ENCODE data around the gene KCNH1. TPM values are rescaled to one million over a fixed set of nuclear protein-coding genes. Genes with fewer than 3 reads are reported as not detected.
"Not testable (repeated sequence)": the region's sequence is repeated elsewhere in the genome, so short reads cannot be mapped to it uniquely, and the experiment has no call there.

The KCNH1 gene
- total and polyA plus RNA-seq, 2 donors, result 0.62 to 0.85 TPM

GRCh38 chr1:210995931-210996330 is 138.0 kb downstream of the KCNH1 start:
- not testable (repeated sequence) for H3K4me3 ChIP-seq (ENCODE audit: low read length in 2 of 2); H3K9me3 ChIP-seq (ENCODE audit: control insufficient read depth in 2 of 2, insufficient read depth in 1 of 2, low read length in 1 of 2); DNase-seq (ENCODE audit: low read depth in 6 of 9, low spot score in 9 of 9); H3K27me3 ChIP-seq (ENCODE audit: control insufficient read depth in 2 of 2, insufficient read depth in 1 of 2, low read length in 1 of 2); H3K4me1 ChIP-seq (ENCODE audit: control insufficient read depth in 2 of 2, insufficient read depth in 2 of 2, low read length in 2 of 2); H3K27ac ChIP-seq (ENCODE audit: low read depth in 1 of 2, low read length in 1 of 2); H3K36me3 ChIP-seq (ENCODE audit: control insufficient read depth in 2 of 2, insufficient read depth in 2 of 2, low read length in 1 of 2)
- WGBS, result 98% methylated on average over 13 of the region's 13 CpGs

- H3K4me1 ChIP-seq (ENCODE audit: control insufficient read depth in 2 of 2, insufficient read depth in 2 of 2, low read length in 2 of 2), result no peaks in the 10 kb centered on the region
- H3K4me3 ChIP-seq (ENCODE audit: low read length in 2 of 2), result no peak overlapping the region
- H3K27ac ChIP-seq (ENCODE audit: low read depth in 1 of 2, low read length in 1 of 2), result no peak overlapping the region
- DNase-seq (ENCODE audit: low read depth in 6 of 9, low spot score in 9 of 9), result no peak
- no peaks in the 10 kb centered on the region for H3K9me3 ChIP-seq (ENCODE audit: control insufficient read depth in 2 of 2, insufficient read depth in 1 of 2, low read length in 1 of 2)
- WGBS, result 80% methylated on average over 4 of the region's 4 CpGs
- no peaks in the 10 kb centered on the region for H3K36me3 ChIP-seq (ENCODE audit: control insufficient read depth in 2 of 2, insufficient read depth in 2 of 2, low read length in 1 of 2)
- H3K27me3 ChIP-seq (ENCODE audit: control insufficient read depth in 2 of 2, insufficient read depth in 1 of 2, low read length in 1 of 2), result no peaks in the 10 kb centered on the region
Measured at GRCh38 chr1:210992837-210993236, 141.1 kb downstream of the KCNH1 start.

- DNase-seq (ENCODE audit: low read depth in 6 of 9, low spot score in 9 of 9), result no peak
- no peak overlapping the region for H3K27ac ChIP-seq (ENCODE audit: low read depth in 1 of 2, low read length in 1 of 2)
- H3K4me3 ChIP-seq (ENCODE audit: low read length in 2 of 2), result no peak overlapping the region
- H3K9me3 ChIP-seq (ENCODE audit: control insufficient read depth in 2 of 2, insufficient read depth in 1 of 2, low read length in 1 of 2), result no peaks in the 10 kb centered on the region
- no peaks in the 10 kb centered on the region for H3K27me3 ChIP-seq (ENCODE audit: control insufficient read depth in 2 of 2, insufficient read depth in 1 of 2, low read length in 1 of 2)
- no peaks in the 10 kb centered on the region for H3K36me3 ChIP-seq (ENCODE audit: control insufficient read depth in 2 of 2, insufficient read depth in 2 of 2, low read length in 1 of 2)
- H3K4me1 ChIP-seq (ENCODE audit: control insufficient read depth in 2 of 2, insufficient read depth in 2 of 2, low read length in 2 of 2), result no peaks in the 10 kb centered on the region
Measured at GRCh38 chr1:210989905-210990304, 144.0 kb downstream of the KCNH1 start.

GRCh38 chr1:210981490-210981889 is 152.5 kb downstream of the KCNH1 start:
- Histone ChIP-seq H3K27me3 (ENCODE audit: control insufficient read depth in 2 of 2, insufficient read depth in 1 of 2, low read length in 1 of 2) (no peaks in the 10 kb centered on the region), H3K27ac (ENCODE audit: low read depth in 1 of 2, low read length in 1 of 2) (no peak overlapping the region), H3K9me3 (ENCODE audit: control insufficient read depth in 2 of 2, insufficient read depth in 1 of 2, low read length in 1 of 2) (no peaks in the 10 kb centered on the region), H3K4me1 (ENCODE audit: control insufficient read depth in 2 of 2, insufficient read depth in 2 of 2, low read length in 2 of 2) (no peaks in the 10 kb centered on the region), H3K4me3 (ENCODE audit: low read length in 2 of 2) (no peak overlapping the region), H3K36me3 (ENCODE audit: control insufficient read depth in 2 of 2, insufficient read depth in 2 of 2, low read length in 1 of 2) (no peaks in the 10 kb centered on the region)
- 93% methylated on average over 1 of the region's 1 CpG for WGBS
- no peak for DNase-seq (ENCODE audit: low read depth in 6 of 9, low spot score in 9 of 9)

- H3K4me1 ChIP-seq (ENCODE audit: control insufficient read depth in 2 of 2, insufficient read depth in 2 of 2, low read length in 2 of 2), result no peaks in the 10 kb centered on the region
- H3K4me3 ChIP-seq (ENCODE audit: low read length in 2 of 2), result no peak overlapping the region
- H3K36me3 ChIP-seq (ENCODE audit: control insufficient read depth in 2 of 2, insufficient read depth in 2 of 2, low read length in 1 of 2), result no peaks in the 10 kb centered on the region
- H3K27me3 ChIP-seq (ENCODE audit: control insufficient read depth in 2 of 2, insufficient read depth in 1 of 2, low read length in 1 of 2), result no peaks in the 10 kb centered on the region
- H3K27ac ChIP-seq (ENCODE audit: low read depth in 1 of 2, low read length in 1 of 2), result no peak overlapping the region
- DNase-seq (ENCODE audit: low read depth in 6 of 9, low spot score in 9 of 9), result peak in 1 of 9 donors; percentile 13
- H3K9me3 ChIP-seq (ENCODE audit: control insufficient read depth in 2 of 2, insufficient read depth in 1 of 2, low read length in 1 of 2), result no peaks in the 10 kb centered on the region
Measured at GRCh38 chr1:210980082-210980481, 153.9 kb downstream of the KCNH1 start.

- H3K27ac ChIP-seq (ENCODE audit: low read depth in 1 of 2, low read length in 1 of 2), result no peak overlapping the region
- H3K4me3 ChIP-seq (ENCODE audit: low read length in 2 of 2), result no peak overlapping the region
- H3K9me3 ChIP-seq (ENCODE audit: control insufficient read depth in 2 of 2, insufficient read depth in 1 of 2, low read length in 1 of 2), result no peaks in the 10 kb centered on the region
- no peak for DNase-seq (ENCODE audit: low read depth in 6 of 9, low spot score in 9 of 9)
- H3K27me3 ChIP-seq (ENCODE audit: control insufficient read depth in 2 of 2, insufficient read depth in 1 of 2, low read length in 1 of 2), result no peaks in the 10 kb centered on the region
- H3K4me1 ChIP-seq (ENCODE audit: control insufficient read depth in 2 of 2, insufficient read depth in 2 of 2, low read length in 2 of 2), result no peaks in the 10 kb centered on the region
- 88% methylated on average over 3 of the region's 3 CpGs for WGBS
- H3K36me3 ChIP-seq (ENCODE audit: control insufficient read depth in 2 of 2, insufficient read depth in 2 of 2, low read length in 1 of 2), result no peaks in the 10 kb centered on the region
Measured at GRCh38 chr1:210978974-210979354, 155.0 kb downstream of the KCNH1 start.

- DNase-seq (ENCODE audit: low read depth in 6 of 9, low spot score in 9 of 9), result no peak
- Histone ChIP-seq H3K4me1 (ENCODE audit: control insufficient read depth in 2 of 2, insufficient read depth in 2 of 2, low read length in 2 of 2) (no peaks in the 10 kb centered on the region), H3K36me3 (ENCODE audit: control insufficient read depth in 2 of 2, insufficient read depth in 2 of 2, low read length in 1 of 2) (no peaks in the 10 kb centered on the region), H3K27me3 (ENCODE audit: control insufficient read depth in 2 of 2, insufficient read depth in 1 of 2, low read length in 1 of 2) (no peaks in the 10 kb centered on the region), H3K27ac (ENCODE audit: low read depth in 1 of 2, low read length in 1 of 2) (no peak overlapping the region), H3K9me3 (ENCODE audit: control insufficient read depth in 2 of 2, insufficient read depth in 1 of 2, low read length in 1 of 2) (no peaks in the 10 kb centered on the region), H3K4me3 (ENCODE audit: low read length in 2 of 2) (no peak overlapping the region)
- 96% methylated on average over 6 of the region's 6 CpGs for WGBS
Measured at GRCh38 chr1:210978316-210978973, 155.5 kb downstream of the KCNH1 start.

- Histone ChIP-seq H3K4me1 (ENCODE audit: control insufficient read depth in 2 of 2, insufficient read depth in 2 of 2, low read length in 2 of 2) (no peaks in the 10 kb centered on the region), H3K36me3 (ENCODE audit: control insufficient read depth in 2 of 2, insufficient read depth in 2 of 2, low read length in 1 of 2) (no peaks in the 10 kb centered on the region), H3K9me3 (ENCODE audit: control insufficient read depth in 2 of 2, insufficient read depth in 1 of 2, low read length in 1 of 2) (no peaks in the 10 kb centered on the region), H3K4me3 (ENCODE audit: low read length in 2 of 2) (no peak overlapping the region), H3K27me3 (ENCODE audit: control insufficient read depth in 2 of 2, insufficient read depth in 1 of 2, low read length in 1 of 2) (no peaks in the 10 kb centered on the region), H3K27ac (ENCODE audit: low read depth in 1 of 2, low read length in 1 of 2) (no peak overlapping the region)
- no peak for DNase-seq (ENCODE audit: low read depth in 6 of 9, low spot score in 9 of 9)
- 80% methylated on average over 7 of the region's 7 CpGs for WGBS
Measured at GRCh38 chr1:210951279-210951678, 182.7 kb downstream of the KCNH1 start.

GRCh38 chr1:210949940-210950546 is 183.9 kb downstream of the KCNH1 start:
- 100% methylated on average over 1 of the region's 2 CpGs for WGBS
- not testable (repeated sequence) for H3K27me3 ChIP-seq (ENCODE audit: control insufficient read depth in 2 of 2, insufficient read depth in 1 of 2, low read length in 1 of 2); H3K36me3 ChIP-seq (ENCODE audit: control insufficient read depth in 2 of 2, insufficient read depth in 2 of 2, low read length in 1 of 2); H3K4me1 ChIP-seq (ENCODE audit: control insufficient read depth in 2 of 2, insufficient read depth in 2 of 2, low read length in 2 of 2); H3K4me3 ChIP-seq (ENCODE audit: low read length in 2 of 2); H3K27ac ChIP-seq (ENCODE audit: low read depth in 1 of 2, low read length in 1 of 2); H3K9me3 ChIP-seq (ENCODE audit: control insufficient read depth in 2 of 2, insufficient read depth in 1 of 2, low read length in 1 of 2)
- DNase-seq (ENCODE audit: low read depth in 6 of 9, low spot score in 9 of 9), result peak in 6 of 9 donors; percentile 3 to 45 (median 29)
